ENCODE results near the gene GPR157.

- TF ChIP-seq CTCF (IDR thresholded peaks at IDR 0.05; ENCODE audit: insufficient read depth, low read depth, low read length) (no peak), EZH2 (IDR thresholded peaks at IDR 0.05; ENCODE audit: insufficient read depth, low read length) (no peak)
Observed at GRCh38 chr1:9093091-9093490, 35.8 kb downstream of the GPR157 start.
